GM19397 (cell line): Measurements from ENCODE around the gene ADAMTS3.

Experiments used
- ATAC-seq: cut with Tn5 transposase; IDR thresholded peaks from one replicate; pipeline ENCODE4 v1.9.1; 2021; ENCODE audit warnings: mild to moderate bottlenecking, moderate library complexity; ENCODE audit not compliant: unreplicated experiment

The ADAMTS3 gene

DNA sequence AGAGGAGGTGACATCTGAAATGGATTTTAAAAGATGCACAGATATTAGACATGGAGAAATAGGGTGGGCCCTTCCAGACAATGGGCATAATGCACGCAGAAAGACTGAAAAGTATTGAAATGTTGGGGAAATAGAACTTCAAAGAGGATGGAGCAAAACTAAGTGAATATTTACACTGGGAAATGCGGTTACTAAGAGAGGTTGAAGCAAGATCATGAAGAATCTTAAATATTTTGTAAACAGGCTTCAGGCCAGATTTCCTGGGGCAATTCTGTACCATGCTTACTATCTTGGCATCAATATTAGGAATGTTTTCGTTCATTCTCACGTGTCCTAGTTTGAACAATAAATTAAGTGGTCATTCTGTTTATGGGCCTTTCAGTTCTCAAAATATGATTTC, 216.3 kb downstream of the ADAMTS3 start:
- no peak for ATAC-seq

GRCh38 chr4:72351521-72351920, 217.5 kb downstream of the ADAMTS3 start:
- ATAC-seq: no peak

DNA sequence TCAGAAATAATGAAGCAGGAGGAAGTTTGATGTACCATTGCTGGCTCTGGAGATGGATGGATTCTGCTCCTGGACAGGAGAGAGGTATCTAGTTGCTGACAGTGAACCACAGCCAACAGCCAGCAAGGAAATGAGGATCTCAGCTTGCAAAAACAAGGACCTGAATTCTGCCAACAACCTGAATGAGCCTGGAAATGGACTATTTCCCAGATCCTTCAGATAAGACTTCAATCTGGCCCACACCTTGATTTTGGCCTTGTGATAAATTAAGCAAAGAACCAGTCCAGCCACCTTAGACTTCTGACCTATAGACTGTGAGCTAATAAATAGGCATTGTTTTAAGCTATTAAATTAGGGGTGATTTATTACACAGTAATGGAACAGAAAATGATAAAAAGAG, 220.3 kb downstream of the ADAMTS3 start:
- no peak for ATAC-seq

GRCh38 chr4:72344418-72344817, 224.6 kb downstream of the ADAMTS3 start:
- ATAC-seq: no peak

DNA sequence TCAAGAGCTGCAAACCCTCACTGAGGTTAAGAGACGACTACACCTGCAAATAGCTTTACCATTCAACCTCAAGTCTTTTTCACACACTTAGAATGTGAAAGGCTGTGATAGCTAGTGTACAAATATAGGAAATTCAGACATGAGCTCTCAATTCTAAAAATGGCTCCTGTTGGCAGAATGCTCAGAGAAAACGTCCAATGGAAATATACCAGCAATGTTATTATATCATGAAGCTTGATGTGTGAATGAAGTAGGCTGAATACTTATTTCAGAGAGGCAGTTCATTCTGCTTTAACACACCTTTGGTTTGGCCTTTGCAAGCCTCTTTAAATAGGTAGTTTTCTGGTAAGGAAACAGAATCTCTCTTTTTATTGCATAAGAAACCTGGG, 227.6 kb downstream of the ADAMTS3 start:
- no peak for ATAC-seq

DNA sequence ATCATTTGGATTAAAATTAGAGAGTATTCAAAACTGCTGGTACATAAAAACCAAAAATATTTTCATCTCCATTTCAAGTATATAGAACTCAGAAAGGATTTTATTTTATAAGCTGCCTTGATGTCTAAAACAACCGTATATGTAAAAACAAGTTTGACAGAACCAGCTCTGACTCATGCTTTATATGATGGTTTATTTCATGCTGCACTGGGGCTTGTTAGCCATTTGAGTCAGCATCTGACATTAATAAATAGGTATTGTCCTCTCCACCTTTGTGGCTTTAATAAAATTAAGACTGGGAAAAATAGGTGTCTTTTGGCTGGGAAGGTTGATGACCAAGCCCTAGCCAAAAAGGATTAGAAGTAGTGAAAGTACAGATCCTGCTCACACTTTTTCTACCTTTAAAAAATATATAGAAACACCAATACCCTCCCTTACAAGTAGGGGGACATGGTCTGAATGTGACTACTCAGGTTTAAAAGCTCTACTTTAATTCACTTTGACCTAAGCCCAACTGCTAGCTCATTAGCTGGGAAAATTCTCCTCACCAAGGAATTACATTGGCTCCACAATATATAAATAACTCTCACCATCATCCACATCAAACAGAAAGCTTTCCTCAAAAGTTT, 228.1 kb downstream of the ADAMTS3 start:
- ATAC-seq: no peak

DNA sequence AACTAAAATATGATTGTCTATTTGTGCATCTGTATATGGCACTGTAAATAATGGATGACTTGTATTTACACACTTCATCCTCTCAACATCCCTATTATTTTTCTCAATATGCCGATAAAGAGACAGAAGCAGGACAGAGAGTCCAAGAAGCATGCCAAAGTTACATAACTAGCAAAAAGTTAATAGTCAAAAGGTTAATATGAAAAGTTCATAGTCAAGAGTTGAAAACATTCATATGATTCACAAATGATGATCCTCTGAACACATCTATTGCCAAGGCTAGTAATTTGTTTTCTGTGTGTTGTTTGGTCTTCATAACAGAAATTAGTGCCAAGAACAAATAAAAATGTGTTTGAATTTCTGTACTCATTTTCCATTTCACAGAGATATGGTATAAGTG, 231.0 kb downstream of the ADAMTS3 start:
- ATAC-seq: no peak

DNA sequence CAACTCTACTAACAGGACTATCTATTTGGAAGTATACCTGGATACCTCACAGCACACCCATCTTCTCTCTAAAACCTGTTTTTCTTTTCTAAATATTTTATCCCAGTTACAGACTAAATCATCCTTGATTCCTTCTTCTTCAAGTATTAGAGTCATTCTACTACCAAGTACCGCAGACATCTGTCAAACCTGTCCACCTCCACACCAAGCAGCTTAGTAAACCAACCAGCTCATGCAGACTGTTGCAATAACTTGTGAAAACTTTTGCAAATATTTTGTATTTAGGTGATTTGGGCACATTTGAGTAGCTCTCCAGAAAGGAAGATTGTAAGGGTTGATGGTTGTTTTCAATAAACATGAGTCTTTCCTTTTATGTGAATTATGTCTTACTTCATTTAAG, 238.6 kb downstream of the ADAMTS3 start:
- ATAC-seq: no peak

GRCh38 chr4:72326692-72327632, 242.1 kb downstream of the ADAMTS3 start:
- ATAC-seq: no peak

DNA sequence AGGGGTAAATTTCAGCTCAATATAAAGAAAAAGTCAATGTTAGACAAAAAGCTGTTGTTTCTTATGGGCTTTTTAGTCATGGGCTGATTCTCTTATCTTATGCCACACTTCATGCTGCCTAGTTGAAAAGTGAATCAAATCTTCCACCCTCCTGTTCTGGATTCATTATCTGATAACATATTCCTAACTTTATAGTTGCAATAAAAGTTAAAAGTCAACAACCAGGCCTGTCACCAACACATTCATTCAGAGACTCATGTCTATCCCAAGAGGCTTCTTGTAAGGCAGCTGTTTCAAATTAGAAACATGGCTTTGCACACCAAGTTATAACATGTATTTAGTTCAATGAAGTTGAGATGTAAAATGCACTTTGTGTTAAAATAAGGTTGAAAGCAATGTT, 243.8 kb downstream of the ADAMTS3 start:
- ATAC-seq: no peak

GRCh38 chr4:72323227-72323626, 245.8 kb downstream of the ADAMTS3 start:
- ATAC-seq: no peak

DNA sequence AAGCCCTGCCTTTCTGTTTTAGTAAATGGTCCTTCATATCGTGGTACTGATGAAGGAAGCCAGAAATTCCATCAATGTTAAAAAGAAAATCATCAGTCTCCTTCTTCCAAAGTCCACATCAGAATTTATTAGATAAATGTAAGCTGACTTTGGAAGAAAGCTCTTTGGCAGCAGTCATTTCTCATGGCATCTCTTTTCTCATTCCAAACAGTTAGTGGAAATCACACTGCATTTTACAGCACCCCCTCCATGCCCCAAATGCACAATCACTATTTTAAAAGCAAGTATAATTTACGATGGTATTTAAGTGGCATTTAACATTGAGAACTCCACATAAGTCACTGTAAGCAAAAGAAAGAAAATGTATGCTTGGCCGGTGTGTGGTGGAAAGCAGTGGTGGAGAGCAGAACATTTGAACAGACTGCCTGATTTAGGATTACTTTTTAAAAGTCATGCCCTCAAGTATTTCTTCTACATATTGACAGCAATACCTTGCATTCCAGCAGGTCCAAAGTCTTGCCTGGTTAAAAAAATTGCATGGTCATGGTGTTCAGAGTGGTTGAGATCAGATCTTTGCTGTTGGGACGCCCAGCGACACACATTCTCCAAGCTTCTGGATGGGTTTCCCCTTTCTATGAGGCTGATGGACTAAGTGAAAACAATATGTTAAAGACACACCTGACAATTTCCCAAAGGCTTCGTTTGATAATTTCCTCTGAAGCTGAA, 248.6 kb downstream of the ADAMTS3 start:
- no peak for ATAC-seq

GRCh38 chr4:72319601-72320021, 249.4 kb downstream of the ADAMTS3 start:
- no peak for ATAC-seq

GRCh38 chr4:72318421-72319170, 250.4 kb downstream of the ADAMTS3 start:
- no peak for ATAC-seq

- no peak for ATAC-seq
Measured at GRCh38 chr4:72314869-72315268, 254.2 kb downstream of the ADAMTS3 start.

DNA sequence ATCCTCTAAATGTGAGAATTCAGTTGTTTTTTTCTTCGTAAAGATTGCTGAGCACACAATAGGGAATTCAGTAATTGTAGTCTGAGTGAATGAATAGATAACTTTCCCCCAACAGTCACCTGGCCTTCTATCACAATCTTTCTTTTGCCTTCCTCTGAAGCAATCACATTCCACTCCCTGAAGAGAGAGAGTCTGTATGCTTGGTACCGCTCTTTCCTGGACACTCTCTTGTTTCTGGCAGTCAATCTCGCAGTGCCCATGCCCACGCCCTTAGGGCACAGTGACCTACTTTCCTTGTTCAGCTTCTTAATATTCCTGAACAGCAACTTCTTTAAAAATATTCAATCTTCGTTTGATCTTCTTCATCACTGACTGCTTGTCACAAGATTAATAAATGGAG, 255.9 kb downstream of the ADAMTS3 start:
- no peak for ATAC-seq

DNA sequence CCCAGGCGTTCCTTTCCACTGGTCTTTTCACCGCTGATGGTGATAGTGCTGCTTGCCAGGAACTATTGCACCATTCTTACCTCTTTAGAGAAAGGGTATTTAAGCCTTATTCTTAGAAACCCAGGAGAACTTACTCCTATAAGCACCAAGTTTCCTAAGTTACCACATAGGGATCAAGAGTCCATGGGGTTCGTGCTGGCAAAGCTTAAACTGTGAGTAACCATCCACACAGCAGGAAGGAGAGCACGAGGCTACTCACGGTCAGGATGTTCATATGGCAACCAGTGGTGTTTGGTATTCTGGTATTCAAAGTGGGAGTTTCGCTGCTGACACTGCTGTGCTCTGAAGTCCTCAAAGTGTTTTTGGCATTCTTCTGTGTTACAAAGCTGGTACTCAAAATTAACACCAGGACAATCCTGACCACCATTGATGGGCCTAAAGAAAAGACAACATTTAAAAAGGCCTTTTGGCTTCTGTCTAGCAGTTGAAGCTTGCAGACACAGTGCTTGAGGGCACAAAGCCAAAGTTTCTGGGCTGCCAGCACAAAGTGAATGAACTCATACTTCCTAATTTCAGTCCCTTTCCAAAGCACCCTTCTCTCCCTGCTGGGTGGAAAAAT, 256.9 kb downstream of the ADAMTS3 start:
- no peak for ATAC-seq

- ATAC-seq: no peak
Measured at GRCh38 chr4:72311291-72311690, 257.7 kb downstream of the ADAMTS3 start.

DNA sequence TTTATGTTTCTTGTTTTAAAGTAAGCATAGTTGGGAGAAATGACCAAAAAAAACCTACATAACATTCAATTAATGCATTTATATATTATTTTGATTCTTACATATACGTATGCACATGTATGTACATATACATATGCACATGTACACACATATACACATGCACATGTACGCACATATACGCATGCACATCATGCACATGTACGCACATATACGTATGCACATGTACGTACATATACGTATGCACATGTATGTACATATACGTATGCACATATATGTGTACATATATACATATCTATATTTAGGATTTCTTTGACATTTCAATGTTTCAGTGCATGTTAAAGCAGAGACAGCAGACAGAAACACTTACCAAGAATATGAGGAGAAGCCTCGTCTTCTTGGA, 263.4 kb downstream of the ADAMTS3 start:
- ATAC-seq: no peak

DNA sequence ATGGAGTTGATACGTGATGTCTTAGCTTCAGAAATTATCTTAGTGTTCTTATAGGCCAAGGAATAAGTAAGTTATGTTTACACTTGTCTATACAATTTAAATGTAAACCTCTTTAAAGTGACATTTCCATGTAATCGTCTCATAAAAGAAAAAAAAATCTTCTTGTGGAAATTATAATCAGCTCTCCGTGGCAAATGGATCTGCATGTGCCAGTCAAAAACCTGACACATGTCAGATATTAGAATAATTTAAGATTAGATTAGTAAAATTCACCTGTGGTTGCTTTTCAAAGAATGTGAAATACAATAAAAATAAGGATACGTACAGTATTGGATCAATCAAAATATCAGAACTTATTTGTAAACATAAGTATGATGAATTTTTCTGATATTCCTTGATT, 263.9 kb downstream of the ADAMTS3 start:
- no peak for ATAC-seq
